GM21619 (cell line): ENCODE results near the gene RBP2.
"Not testable (repeated sequence)": the region's sequence is repeated elsewhere in the genome, so short reads cannot be mapped to it uniquely, and the experiment has no call there.

Experiments used
- ATAC-seq: cut with Tn5 transposase; IDR thresholded peaks from one replicate; pipeline ENCODE4 v1.9.1; 2021; ENCODE audit not compliant: unreplicated experiment

Gene RBP2

GRCh38 chr3:139444446-139444845 lies 31.9 kb downstream of the RBP2 start:
- no peak for ATAC-seq

GRCh38 chr3:139443186-139443585 lies 33.1 kb downstream of the RBP2 start:
- ATAC-seq, result no peak

DNA sequence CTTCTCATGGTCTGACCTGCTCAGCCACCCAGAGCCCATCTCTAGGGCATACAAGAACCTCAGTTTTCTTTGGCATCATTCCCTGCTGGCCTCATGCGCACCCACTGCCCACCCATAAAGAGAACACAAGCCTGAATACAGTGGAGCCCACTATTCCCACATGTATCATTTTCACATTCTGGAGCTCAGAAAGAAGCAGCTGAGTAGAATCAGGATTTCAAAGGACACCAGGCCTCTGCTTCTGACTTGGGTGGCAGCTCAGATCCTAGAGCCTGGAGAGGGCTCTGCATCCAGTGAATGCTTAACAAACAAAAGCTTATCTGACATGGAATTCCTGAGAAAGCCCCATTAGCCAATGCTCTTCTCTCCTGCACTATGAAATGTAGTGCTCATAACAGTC lies 34.7 kb downstream of the RBP2 start:
- no peak for ATAC-seq

DNA sequence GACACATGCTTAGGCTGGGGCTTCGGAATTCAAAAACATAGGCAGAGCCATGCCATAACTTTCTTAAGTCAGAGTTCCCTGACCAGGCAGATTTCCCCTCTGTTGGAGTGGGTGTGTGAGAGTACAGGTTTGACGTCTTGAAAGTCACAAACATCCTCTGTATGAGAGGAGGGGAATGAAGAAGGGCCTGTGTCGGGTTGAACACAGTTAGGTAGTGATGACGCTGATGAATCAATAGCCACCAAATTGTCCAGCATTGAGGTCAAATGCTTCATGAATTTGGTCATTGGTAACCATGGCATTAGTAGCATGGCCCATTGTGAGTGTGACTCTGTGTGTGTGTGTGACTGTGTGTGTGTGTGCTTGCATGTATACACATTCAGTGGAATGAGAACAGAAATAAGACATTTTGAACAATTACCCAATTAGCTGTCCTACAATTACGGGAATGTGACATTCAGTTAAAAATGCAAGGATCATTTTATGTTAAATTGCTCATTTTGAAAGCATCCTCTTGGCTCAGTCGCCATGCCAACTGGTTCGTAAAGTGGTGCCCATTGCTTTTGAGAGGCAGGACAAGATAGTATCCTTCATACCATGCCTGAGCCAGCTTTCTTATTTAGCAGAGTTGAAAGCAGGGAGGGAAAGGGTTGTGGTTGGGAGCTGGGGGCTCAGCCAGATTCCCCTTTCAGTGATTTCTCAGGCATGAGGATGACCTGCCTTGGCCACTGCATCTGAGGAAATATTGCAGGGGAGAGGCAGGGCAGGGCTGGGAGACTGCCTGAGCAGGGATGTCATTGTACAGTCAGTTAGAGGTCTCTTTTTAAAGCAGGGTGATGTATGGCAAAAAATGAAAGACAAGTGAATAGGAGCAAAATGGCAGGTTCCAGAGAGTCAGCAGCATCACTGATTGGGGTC lies 35.4 kb downstream of the RBP2 start:
- no peak for ATAC-seq

- ATAC-seq, result no peak
These were observed 37.0 kb downstream of the RBP2 start for GRCh38 chr3:139439278-139439677.

DNA sequence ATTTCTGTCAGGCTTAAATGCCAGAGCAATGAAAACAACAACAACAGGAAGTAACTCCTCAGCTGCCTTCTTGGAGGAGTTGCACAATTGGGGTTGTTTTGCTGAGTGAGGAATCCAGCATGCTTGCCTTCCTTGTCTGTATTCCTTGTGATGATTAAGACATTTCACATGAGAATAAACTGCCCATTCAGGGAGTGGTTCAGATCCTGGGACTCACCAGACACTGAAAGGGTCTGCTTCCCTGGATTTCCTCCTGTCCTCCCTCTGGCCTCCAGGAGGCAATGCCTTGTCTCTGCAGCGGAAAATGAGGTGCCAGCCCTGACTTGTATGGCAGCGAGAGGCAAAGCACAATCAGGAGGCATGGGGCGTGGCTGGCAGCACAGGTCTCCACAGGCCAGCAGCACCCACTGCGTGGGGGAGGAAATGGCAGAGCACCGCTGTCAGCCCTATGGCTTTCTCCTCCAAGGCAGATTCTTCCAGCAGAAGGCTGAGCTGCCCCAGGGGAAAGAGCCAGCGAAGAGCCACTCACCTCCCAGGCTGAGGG lies 41.5 kb downstream of the RBP2 start:
- no peak for ATAC-seq

GRCh38 chr3:139434228-139434627 lies 42.1 kb downstream of the RBP2 start:
- ATAC-seq, result no peak

- no peak for ATAC-seq
These were observed 43.2 kb downstream of the RBP2 start for GRCh38 chr3:139433089-139433488.

- no peak for ATAC-seq
These were observed 45.8 kb downstream of the RBP2 start for GRCh38 chr3:139430493-139430892.

DNA sequence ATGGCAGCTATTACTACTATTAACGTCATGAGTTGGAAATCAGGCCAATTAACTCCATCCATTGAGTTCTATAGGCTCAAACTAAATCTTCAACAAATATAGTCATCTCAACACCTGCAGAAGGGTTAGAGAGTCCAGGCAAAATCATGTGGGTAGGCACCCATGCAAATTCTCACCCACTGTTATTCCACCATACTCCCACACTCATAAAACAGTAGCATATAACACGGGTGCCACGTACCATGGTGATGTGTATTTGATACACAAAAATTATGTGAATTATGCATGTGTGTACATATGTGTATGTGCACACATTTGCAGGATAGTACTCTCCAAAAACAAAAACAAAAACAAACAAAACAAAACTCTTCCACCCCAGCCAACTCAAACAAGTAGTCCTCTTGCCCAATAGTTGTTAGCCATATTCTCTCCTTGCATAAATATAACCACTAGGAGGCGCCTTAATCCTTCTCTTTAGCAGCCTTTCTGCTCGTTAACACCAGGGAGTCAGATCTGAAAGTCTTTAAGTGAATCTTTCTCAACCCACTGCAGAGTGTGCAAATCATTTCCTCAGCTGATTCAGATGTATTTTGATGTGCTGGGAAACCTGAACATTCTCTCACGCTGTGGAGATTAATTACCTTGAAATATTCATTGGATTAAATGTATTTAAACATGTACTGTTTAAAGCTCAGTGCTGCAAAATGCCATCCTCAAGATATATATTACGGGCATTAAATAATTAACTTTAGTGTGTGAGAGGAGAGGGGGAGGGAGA lies 48.8 kb downstream of the RBP2 start:
- peak; percentile 82 for ATAC-seq

GRCh38 chr3:139425745-139426400 lies 50.4 kb downstream of the RBP2 start:
- no peak for ATAC-seq

DNA sequence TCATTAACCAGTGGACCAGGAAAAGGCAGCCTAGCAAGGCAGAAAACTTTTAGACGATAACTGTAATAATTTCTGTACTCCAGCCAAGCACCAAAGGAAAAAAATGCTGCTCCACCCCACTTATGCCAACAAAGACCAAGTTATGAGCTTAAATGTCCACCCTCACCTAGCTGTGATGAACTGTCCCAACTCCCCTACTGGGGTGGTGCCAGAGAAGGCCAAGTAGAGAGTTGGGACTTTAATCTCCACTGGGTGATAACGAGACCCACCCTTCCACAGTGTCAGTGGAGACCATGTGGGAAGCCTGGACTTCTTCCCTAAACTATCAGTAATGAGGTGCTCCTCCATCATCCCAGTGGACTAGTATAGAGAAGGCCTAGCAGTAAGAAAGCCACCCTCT lies 53.1 kb downstream of the RBP2 start:
- ATAC-seq, result no peak

GRCh38 chr3:139421460-139421859 lies 54.9 kb downstream of the RBP2 start:
- no peak for ATAC-seq

DNA sequence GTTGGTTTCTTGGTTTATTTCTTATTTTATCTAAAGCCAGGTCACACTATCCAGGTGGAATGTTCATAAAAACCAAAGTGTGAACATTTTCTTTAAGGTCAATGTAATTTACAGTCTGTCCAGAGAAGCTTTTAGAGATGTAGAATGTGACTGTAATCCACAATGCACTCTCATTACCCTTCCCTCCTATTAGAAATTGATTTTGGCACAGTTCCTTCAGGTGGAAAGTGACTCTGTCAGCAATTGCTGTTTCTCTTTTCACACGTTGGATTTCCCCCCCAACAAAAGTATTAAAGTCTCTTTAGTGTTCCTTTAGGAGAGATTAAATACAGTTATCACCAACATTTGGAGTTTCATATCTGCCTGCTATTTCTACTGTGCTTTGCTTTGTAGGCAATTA lies 55.3 kb downstream of the RBP2 start:
- no peak for ATAC-seq

- no peak for ATAC-seq
These were observed 58.2 kb downstream of the RBP2 start for GRCh38 chr3:139418144-139418543.

DNA sequence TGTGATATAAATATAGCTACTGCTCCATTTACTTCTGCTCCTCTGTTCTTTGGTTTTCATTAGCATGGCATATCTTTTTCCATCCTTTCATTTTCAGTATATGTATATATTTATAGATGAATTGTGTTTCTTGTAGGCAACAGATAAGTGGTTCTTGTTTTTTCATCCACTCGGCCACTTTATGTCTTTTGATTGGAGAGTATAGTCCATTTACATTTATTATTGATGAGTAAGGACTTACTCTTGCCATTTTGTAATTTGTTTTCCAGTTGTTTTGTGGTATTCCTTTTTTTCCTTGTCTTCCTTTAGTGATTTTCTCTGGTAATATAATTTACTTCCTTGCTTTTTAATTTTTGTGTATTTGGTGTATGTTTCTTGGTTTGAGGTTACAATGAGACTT lies 60.0 kb downstream of the RBP2 start:
- ATAC-seq, result no peak

DNA sequence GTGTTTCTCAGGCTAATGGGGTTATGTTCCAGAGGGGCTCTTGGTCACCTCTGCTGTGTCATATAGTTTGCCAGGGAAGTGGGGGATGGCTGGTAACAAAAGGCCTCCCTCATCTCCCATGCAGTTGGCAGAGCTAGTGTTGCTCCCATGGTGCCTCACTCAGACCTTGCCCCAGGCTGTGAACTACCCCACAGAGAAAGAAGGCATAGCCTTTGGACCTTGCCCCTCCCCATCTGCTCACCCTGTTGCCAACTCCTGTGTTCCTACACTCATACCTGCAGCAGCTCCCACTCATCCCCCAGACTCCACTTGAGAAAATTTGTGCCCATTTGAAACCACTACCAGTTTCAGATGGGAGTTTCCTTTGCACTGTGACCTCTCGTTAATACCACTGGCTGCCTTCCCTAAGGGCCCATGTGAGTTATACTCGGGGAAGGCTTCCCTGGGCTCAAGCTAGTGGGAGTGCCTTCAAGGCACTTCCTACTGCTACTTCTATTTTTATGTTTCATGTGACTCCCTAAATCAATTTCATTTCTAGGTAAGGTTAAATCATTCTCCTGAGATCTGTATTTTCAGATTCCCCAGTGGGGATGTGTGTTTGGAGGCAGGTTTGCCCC lies 61.6 kb downstream of the RBP2 start:
- no peak for ATAC-seq

GRCh38 chr3:139412891-139413290 lies 63.4 kb downstream of the RBP2 start:
- not testable (repeated sequence) for ATAC-seq
